HG03354 (cell line): Measurements from ENCODE around the gene FBXL19.

ENCODE experiments used
- ATAC-seq: cut with Tn5 transposase; IDR thresholded peaks from one replicate; pipeline ENCODE4 v1.9.1; 2021; ENCODE audit warnings: mild to moderate bottlenecking; ENCODE audit not compliant: unreplicated experiment, poor library complexity, severe bottlenecking

FBXL19 gene

GRCh38 chr16:30958175-30959079 is 35.1 kb downstream of the FBXL19 start:
- peak; percentile 36 for ATAC-seq

GRCh38 chr16:30961384-30961783 is 38.0 kb downstream of the FBXL19 start:
- ATAC-seq, result no peak

GRCh38 chr16:30963925-30964511 is 40.6 kb downstream of the FBXL19 start:
- no peak for ATAC-seq

- ATAC-seq, result no peak
Measured at GRCh38 chr16:30964574-30965226, 41.3 kb downstream of the FBXL19 start.

- no peak for ATAC-seq
Measured at GRCh38 chr16:30965436-30965835, 42.1 kb downstream of the FBXL19 start.

GRCh38 chr16:30966033-30966619 is 42.8 kb downstream of the FBXL19 start:
- no peak for ATAC-seq

GRCh38 chr16:30967795-30968194 is 44.4 kb downstream of the FBXL19 start:
- ATAC-seq, result no peak

GRCh38 chr16:30969246-30969842 is 46.0 kb downstream of the FBXL19 start:
- no peak for ATAC-seq

- ATAC-seq, result no peak
Measured at GRCh38 chr16:30971298-30971697, 47.9 kb downstream of the FBXL19 start.

- no peak for ATAC-seq
Measured at GRCh38 chr16:30972872-30973271, 49.5 kb downstream of the FBXL19 start.

- no peak for ATAC-seq
Measured at GRCh38 chr16:30974348-30974747, 51.0 kb downstream of the FBXL19 start.

GRCh38 chr16:30976486-30976885 is 53.1 kb downstream of the FBXL19 start:
- no peak for ATAC-seq

GRCh38 chr16:30977502-30977901 is 54.1 kb downstream of the FBXL19 start:
- no peak for ATAC-seq

- ATAC-seq, result no peak
Measured at GRCh38 chr16:30979170-30980022, 56.0 kb downstream of the FBXL19 start.

GRCh38 chr16:30980023-30980371 is 56.6 kb downstream of the FBXL19 start:
- ATAC-seq, result no peak

GRCh38 chr16:30980434-30980833 is 57.1 kb downstream of the FBXL19 start:
- ATAC-seq, result no peak

- ATAC-seq, result no peak
Measured at GRCh38 chr16:30980959-30981358, 57.6 kb downstream of the FBXL19 start.

GRCh38 chr16:30982548-30983288 is 59.3 kb downstream of the FBXL19 start:
- no peak for ATAC-seq
